Caco-2 (cell line): ENCODE data around the gene FOXF1. TPM values are rescaled to one million over a fixed set of nuclear protein-coding genes. Genes with fewer than 3 reads are reported as not detected.

Experiments used
- BruUV-seq: library from RNA; stranded (reverse); fragments of 400-500 nt; replicated peaks from 2 replicates; lab custom pipeline; 2021; lab: Mats Ljungman, UMichigan
- CTCF ChIA-PET: fragments of 300-600 bp; sonication (Branson Sonifier 250); formaldehyde crosslinking; loops from one replicate; lab custom pipeline; 2022; ENCODE audit warnings: antibody characterized with exemption; lab: Charles Lee
- POLR2A ChIA-PET: fragments of 300-600 bp; sonication (Branson Sonifier 250); formaldehyde crosslinking; loops from one replicate; lab custom pipeline; 2022; ENCODE audit warnings: antibody characterized with exemption; lab: Charles Lee
- DNase-seq, 2 experiments: peaks; one replicate each; pipeline versions ENCODE4 v3.0.0 to v3.0.0-alpha.2; 2020 to 2022
- H3K27me3 ChIP-seq: replicated peaks from 2 replicates; pipeline ENCODE4 v1.6.0; 2011; ENCODE audit warnings: low read length; ENCODE audit not compliant: control insufficient read depth, insufficient read depth
- H3K36me3 ChIP-seq: 2 replicates; pipeline ENCODE4 v1.5.1; 2011; ENCODE audit warnings: low read length; ENCODE audit not compliant: control insufficient read depth, insufficient read depth
- H3K4me1 ChIP-seq: fragments of 250-450 bp; sonication (Bioruptor Pico); 2 replicates; pipeline ENCODE4 v1.5.1; 2020; ENCODE audit warnings: mild to moderate bottlenecking
- H3K4me3 ChIP-seq: 2 replicates; pipeline ENCODE4 v1.5.1; 2011; ENCODE audit warnings: low read depth, mild to moderate bottlenecking, control low read depth, low read length
- H3K9me3 ChIP-seq: fragments of 250-450 bp; sonication (Bioruptor Pico); 2 replicates; pipeline ENCODE4 v1.5.1; 2020; ENCODE audit warnings: mild to moderate bottlenecking, moderate library complexity
- H3K27ac Mint-ChIP-seq: one replicate; pipeline ENCODE4 v1.8.0; 2022; ENCODE audit warnings: mixed read lengths; ENCODE audit not compliant: unreplicated experiment
- H3K27me3 Mint-ChIP-seq: one replicate; pipeline ENCODE4 v1.8.0; 2022; ENCODE audit warnings: mixed read lengths; ENCODE audit not compliant: insufficient read depth, unreplicated experiment
- H3K36me3 Mint-ChIP-seq: one replicate; pipeline ENCODE4 v1.8.0; 2022; ENCODE audit warnings: mild to moderate bottlenecking, mixed read lengths; ENCODE audit not compliant: insufficient read depth, unreplicated experiment
- H3K4me1 Mint-ChIP-seq: one replicate; pipeline ENCODE4 v1.8.0; 2022; ENCODE audit warnings: low read depth, mixed read lengths; ENCODE audit not compliant: unreplicated experiment
- H3K4me3 Mint-ChIP-seq: one replicate; pipeline ENCODE4 v1.8.0; 2022; ENCODE audit warnings: mild to moderate bottlenecking, moderate library complexity, mixed read lengths; ENCODE audit not compliant: unreplicated experiment
- H3K9me3 Mint-ChIP-seq: one replicate; pipeline ENCODE4 v1.8.0; 2022; ENCODE audit warnings: mixed read lengths; ENCODE audit not compliant: unreplicated experiment
- CTCF ChIP-seq, 2 experiments: fragments of 200-600 bp in 1 of 2; IDR thresholded peaks; 1 replicate in 1 of 2; 2 replicates in 1 of 2; pipeline versions ENCODE4 v1.5.1 to v1.8.0; 2011 to 2022; ENCODE audit warnings: antibody characterized with exemption in 1 of 2, control low read depth in 1 of 2, inconsistent platforms in 1 of 2, low read depth in 1 of 2, low read length in 1 of 2, mild to moderate bottlenecking in 1 of 2, moderate library complexity in 1 of 2; ENCODE audit not compliant: insufficient read depth in 1 of 2, severe bottlenecking in 1 of 2, unreplicated experiment in 1 of 2
- intact Hi-C: fragments of 100-400 bp; cut with micrococcal nuclease; formaldehyde crosslinking; loops from one replicate; pipeline ENCODE4 v1.10.0; 2022; ENCODE audit not compliant: unreplicated experiment
- total RNA-seq: library from RNA; stranded (reverse); gene quantifications from 2 replicates; pipeline ENCODE4 v1.2.3, GENCODE V29; 2022

FOXF1 gene
- total RNA-seq, 1 experiment from 2014 or later, result 0.09 TPM

- no peak for TF ChIP-seq CTCF (IDR thresholded peaks at IDR 0.05; ENCODE audit: insufficient read depth in 1 of 2, low read depth in 1 of 2, low read length in 1 of 2, severe bottlenecking in 1 of 2, unreplicated experiment in 1 of 2)
- Mint-ChIP-seq H3K27me3 (peaks cover 41% of the 10 kb centered on the region), H3K36me3 (no peaks in the 10 kb centered on the region), H3K9me3 (no peaks in the 10 kb centered on the region), H3K4me3 (peak overlapping the region; percentile 3), H3K27ac (no peak overlapping the region), H3K4me1 (no peaks in the 10 kb centered on the region)
- peaks cover 12% of the 10 kb centered on the region for H3K4me1 ChIP-seq
- intact Hi-C loops, result no loop called here
- CTCF ChIA-PET, result no interaction called here
- no peaks in the 10 kb centered on the region for H3K9me3 ChIP-seq
- no peaks in the 10 kb centered on the region for H3K36me3 ChIP-seq
- H3K27me3 ChIP-seq, result peaks cover 10% of the 10 kb centered on the region
- DNase-seq, result no peak
- no TSS peak for BruUV-seq
- no peak overlapping the region for H3K4me3 ChIP-seq
- POLR2A ChIA-PET, result no interaction called here
These were observed 1.2 kb downstream of the FOXF1 start for GRCh38 chr16:86511317-86512161.

- no peaks in the 10 kb centered on the region for H3K4me1 Mint-ChIP-seq
- intact Hi-C loops, result no loop called here
- no peaks in the 10 kb centered on the region for H3K9me3 Mint-ChIP-seq
- CTCF ChIA-PET, result no interaction called here
- no peak overlapping the region for H3K4me3 Mint-ChIP-seq
- H3K36me3 ChIP-seq, result no peaks in the 10 kb centered on the region
- peaks cover 7% of the 10 kb centered on the region for H3K27me3 ChIP-seq
- POLR2A ChIA-PET, result no interaction called here
- no peak for TF ChIP-seq CTCF (IDR thresholded peaks at IDR 0.05; ENCODE audit: insufficient read depth in 1 of 2, low read depth in 1 of 2, low read length in 1 of 2, severe bottlenecking in 1 of 2, unreplicated experiment in 1 of 2)
- H3K4me3 ChIP-seq, result no peak overlapping the region
- no TSS peak for BruUV-seq
- no peak for DNase-seq
- no peak overlapping the region for H3K27ac Mint-ChIP-seq
- H3K9me3 ChIP-seq, result no peaks in the 10 kb centered on the region
- peaks cover 36% of the 10 kb centered on the region for H3K27me3 Mint-ChIP-seq
- no peaks in the 10 kb centered on the region for H3K36me3 Mint-ChIP-seq
- peaks cover 12% of the 10 kb centered on the region for H3K4me1 ChIP-seq
These were observed 2.1 kb downstream of the FOXF1 start for GRCh38 chr16:86512301-86512859.

GRCh38 chr16:86512860-86513470 lies 2.6 kb downstream of the FOXF1 start:
- Histone ChIP-seq H3K27me3 (peaks cover 7% of the 10 kb centered on the region), H3K9me3 (no peaks in the 10 kb centered on the region), H3K4me3 (no peak overlapping the region), H3K4me1 (peaks cover 12% of the 10 kb centered on the region), H3K36me3 (no peaks in the 10 kb centered on the region)
- TF ChIP-seq CTCF (IDR thresholded peaks at IDR 0.05; ENCODE audit: insufficient read depth in 1 of 2, low read depth in 1 of 2, low read length in 1 of 2, severe bottlenecking in 1 of 2, unreplicated experiment in 1 of 2), result no peak
- Mint-ChIP-seq H3K27ac (no peak overlapping the region), H3K4me1 (no peaks in the 10 kb centered on the region), H3K4me3 (no peak overlapping the region), H3K9me3 (no peaks in the 10 kb centered on the region), H3K27me3 (peaks cover 30% of the 10 kb centered on the region), H3K36me3 (no peaks in the 10 kb centered on the region)
- POLR2A ChIA-PET, result no interaction called here
- DNase-seq, result no peak
- no TSS peak for BruUV-seq
- CTCF ChIA-PET, result no interaction called here
- intact Hi-C loops, result no loop called here
